GM21360 (cell line): ENCODE measurements around the gene FEZF1.
"Not testable (repeated sequence)": the region's sequence is repeated elsewhere in the genome, so short reads cannot be mapped to it uniquely, and the experiment has no call there.

Source experiments
- ATAC-seq: cut with Tn5 transposase; IDR thresholded peaks from one replicate; pipeline ENCODE4 v1.9.1; 2021; ENCODE audit warnings: mild to moderate bottlenecking, moderate library complexity; ENCODE audit not compliant: unreplicated experiment

FEZF1 gene

GRCh38 chr7:122309421-122309820 lies 4.9 kb upstream of the FEZF1 start:
- ATAC-seq: no peak

GRCh38 chr7:122307228-122307621 lies 2.7 kb upstream of the FEZF1 start:
- no peak for ATAC-seq

- ATAC-seq: no peak
These were observed 2.0 kb upstream of the FEZF1 start for GRCh38 chr7:122306320-122307227.

GRCh38 chr7:122305475-122306319 lies 1.1 kb upstream of the FEZF1 start:
- no peak for ATAC-seq

- ATAC-seq: no peak
These were observed 459 bp upstream of the FEZF1 start for GRCh38 chr7:122304996-122305421.

GRCh38 chr7:122303531-122304318 lies 825 bp downstream of the FEZF1 start:
- ATAC-seq: no peak

GRCh38 chr7:122302761-122303530 lies 1.6 kb downstream of the FEZF1 start:
- no peak for ATAC-seq

- ATAC-seq: no peak
These were observed 2.4 kb downstream of the FEZF1 start for GRCh38 chr7:122301858-122302760.

- ATAC-seq: no peak
These were observed 3.4 kb downstream of the FEZF1 start for GRCh38 chr7:122300956-122301833.

- no peak for ATAC-seq
These were observed 4.2 kb downstream of the FEZF1 start for GRCh38 chr7:122300211-122300932.

- ATAC-seq: no peak
These were observed 4.8 kb downstream of the FEZF1 start for GRCh38 chr7:122299624-122300210.

GRCh38 chr7:122298618-122299017 lies 5.9 kb downstream of the FEZF1 start:
- no peak for ATAC-seq

GRCh38 chr7:122298131-122298530 lies 6.4 kb downstream of the FEZF1 start:
- ATAC-seq: no peak

- ATAC-seq: no peak
These were observed 13.4 kb downstream of the FEZF1 start for GRCh38 chr7:122291189-122291588.

GRCh38 chr7:122290476-122290875 lies 14.1 kb downstream of the FEZF1 start:
- ATAC-seq: no peak

GRCh38 chr7:122289426-122289825 lies 15.1 kb downstream of the FEZF1 start:
- ATAC-seq: no peak

- ATAC-seq: not testable (repeated sequence)
These were observed 19.9 kb downstream of the FEZF1 start for GRCh38 chr7:122284608-122285007.
